Measurements from ENCODE around the gene FRAT1.

FRAT1 gene

DNA sequence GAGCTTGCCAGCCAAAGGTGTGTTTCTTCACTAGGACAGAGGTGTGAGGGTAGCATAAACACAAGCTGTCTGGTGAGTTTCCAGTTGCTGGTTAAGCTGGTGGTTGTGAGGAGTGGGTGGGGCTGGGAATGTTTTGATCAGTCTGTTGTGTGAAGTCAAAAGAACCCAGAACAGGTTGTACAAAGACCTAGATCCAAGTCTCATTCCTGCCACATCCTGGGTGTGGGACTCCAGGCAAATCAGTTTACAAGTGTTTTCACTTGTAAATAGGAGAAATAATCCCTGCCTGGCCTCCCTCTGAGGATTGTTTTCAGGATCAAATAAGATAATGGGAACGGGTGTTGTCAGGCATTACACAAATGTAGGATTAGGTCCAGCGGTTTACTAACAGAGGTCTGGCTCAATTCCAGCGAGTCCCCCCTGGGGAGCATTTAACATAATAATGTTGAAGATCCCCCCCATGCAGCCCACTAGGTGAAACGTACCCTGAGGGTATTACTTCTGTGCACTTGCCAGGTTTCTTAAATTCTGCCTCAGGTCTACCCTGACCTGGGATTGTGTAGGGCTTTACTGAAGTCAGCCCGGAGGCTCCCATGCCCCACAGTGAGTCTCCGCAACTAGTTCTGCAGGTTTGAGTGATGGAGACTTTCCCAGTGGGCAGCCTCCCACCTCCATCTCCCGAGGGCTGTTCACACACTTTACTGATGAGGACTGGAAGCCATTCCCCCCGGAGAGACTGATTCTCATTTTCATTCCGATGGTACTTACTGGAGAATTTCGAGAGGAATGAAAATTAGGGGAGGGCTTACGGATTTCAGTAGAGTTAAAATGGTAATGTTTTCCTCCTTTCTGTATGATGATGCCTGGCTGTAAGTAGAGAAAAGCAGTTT lies 18.1 kb downstream of the FRAT1 start:
- Histone ChIP-seq H3K4me3 (ENCODE audit: low read depth, low read length) (peak overlapping the region; percentile 6; the same call in 1 of the 2 replicates), H3K36me3 (ENCODE audit: control insufficient read depth in 2 of 2, insufficient read depth in 1 of 2, low read length in 2 of 2) (no peaks in the 10 kb centered on the region), H3K9me3 (ENCODE audit: control insufficient read depth, insufficient read depth, low read depth, low read length) (no peaks in the 10 kb centered on the region), H3K4me1 (ENCODE audit: control insufficient read depth, insufficient read depth, low read length) (peaks cover 16% of the 10 kb centered on the region), H3K27ac (ENCODE audit: extremely low read depth, low read depth, low read length) (no peak overlapping the region)
- POLR2A ChIA-PET, result interaction anchor here (1.1 kb wide), 1 partner anchor 64 kb away, joined by 3 read pairs; the partner anchor contains the start of gene RRP12
- CTCF ChIA-PET, result no interaction called here
- TF ChIP-seq YY2 (tag by site-specific recombination; IDR thresholded peaks at IDR 0.05) (no peak), ZNF544 (tag by site-specific recombination; IDR thresholded peaks at IDR 0.05) (no peak), SP2 (tag by site-specific recombination; IDR thresholded peaks at IDR 0.05) (no peak), ZNF335 (tag by site-specific recombination; conservative IDR thresholded peaks at IDR 0.05) (peak; percentile 82), ZNF311 (tag by site-specific recombination; IDR thresholded peaks at IDR 0.05; ENCODE audit: borderline replicate concordance) (no peak), ZNF785 (tag by site-specific recombination; IDR thresholded peaks at IDR 0.05) (no peak), ZNF777 (tag by site-specific recombination; IDR thresholded peaks at IDR 0.05; ENCODE audit: borderline replicate concordance) (no peak), ZFP41 (tag by site-specific recombination; IDR thresholded peaks at IDR 0.05; ENCODE audit: borderline replicate concordance) (no peak), KLF1 (tag by site-specific recombination; IDR thresholded peaks at IDR 0.05) (0 out of 2 replicates have a peak, but pooled peaks have one; percentile 17), ZNF214 (tag by site-specific recombination; IDR thresholded peaks at IDR 0.05; ENCODE audit: borderline replicate concordance) (no peak), ZXDB (tag by site-specific recombination; IDR thresholded peaks at IDR 0.05) (no peak), ZNF571 (tag by site-specific recombination; IDR thresholded peaks at IDR 0.05) (no peak), IKZF3 (tag by site-specific recombination; IDR thresholded peaks at IDR 0.05) (peak; percentile 45), ZNF394 (tag by site-specific recombination; IDR thresholded peaks at IDR 0.05; ENCODE audit: borderline replicate concordance) (no peak), ZNF292 (tag by site-specific recombination; IDR thresholded peaks at IDR 0.05; ENCODE audit: borderline replicate concordance, low read depth) (no peak), ZNF16 (tag by site-specific recombination; IDR thresholded peaks at IDR 0.05; ENCODE audit: low read depth) (no peak), ZNF169 (tag by site-specific recombination; IDR thresholded peaks at IDR 0.05) (no peak), ZBTB10 (tag by site-specific recombination; IDR thresholded peaks at IDR 0.05) (no peak), ZFHX2 (tag by site-specific recombination; conservative IDR thresholded peaks at IDR 0.05) (peak; percentile 66), ZNF10 (tag by site-specific recombination; IDR thresholded peaks at IDR 0.05) (no peak), ZNF701 (tag by site-specific recombination; IDR thresholded peaks at IDR 0.05) (0 out of 2 replicates have a peak, but pooled peaks have one; percentile 79), KLF16 (tag by site-specific recombination; IDR thresholded peaks at IDR 0.05) (no peak), GLIS1 (tag by site-specific recombination; IDR thresholded peaks at IDR 0.05) (peak; percentile 98), ZNF23 (tag by site-specific recombination; IDR thresholded peaks at IDR 0.05; ENCODE audit: borderline replicate concordance) (no peak), EGR2 (tag by site-specific recombination; IDR thresholded peaks at IDR 0.05; ENCODE audit: low read depth) (peak; percentile 65), ZNF132 (tag by site-specific recombination; IDR thresholded peaks at IDR 0.05; ENCODE audit: borderline replicate concordance) (no peak), KLF9 (tag by site-specific recombination; IDR thresholded peaks at IDR 0.05; ENCODE audit: low read depth) (peak; percentile 23; the same call in 1 of the 2 replicates), ZBTB21 (tag by site-specific recombination; IDR thresholded peaks at IDR 0.05) (no peak), ZNF426 (tag by site-specific recombination; IDR thresholded peaks at IDR 0.05) (no peak), ZNF830 (tag by site-specific recombination; IDR thresholded peaks at IDR 0.05; ENCODE audit: low read depth) (no peak), ZNF341 (tag by site-specific recombination; IDR thresholded peaks at IDR 0.05; ENCODE audit: low read depth) (peak; percentile 54)
- TF ChIP-seq, protein P1, sequence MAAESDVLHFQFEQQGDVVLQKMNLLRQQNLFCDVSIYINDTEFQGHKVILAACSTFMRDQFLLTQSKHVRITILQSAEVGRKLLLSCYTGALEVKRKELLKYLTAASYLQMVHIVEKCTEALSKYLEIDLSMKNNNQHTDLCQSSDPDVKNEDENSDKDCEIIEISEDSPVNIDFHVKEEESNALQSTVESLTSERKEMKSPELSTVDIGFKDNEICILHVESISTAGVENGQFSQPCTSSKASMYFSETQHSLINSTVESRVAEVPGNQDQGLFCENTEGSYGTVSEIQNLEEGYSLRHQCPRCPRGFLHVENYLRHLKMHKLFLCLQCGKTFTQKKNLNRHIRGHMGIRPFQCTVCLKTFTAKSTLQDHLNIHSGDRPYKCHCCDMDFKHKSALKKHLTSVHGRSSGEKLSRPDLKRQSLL (tag by site-specific recombination; IDR thresholded peaks at IDR 0.05), result peak; percentile 83
- TF ChIP-seq, protein P2, sequence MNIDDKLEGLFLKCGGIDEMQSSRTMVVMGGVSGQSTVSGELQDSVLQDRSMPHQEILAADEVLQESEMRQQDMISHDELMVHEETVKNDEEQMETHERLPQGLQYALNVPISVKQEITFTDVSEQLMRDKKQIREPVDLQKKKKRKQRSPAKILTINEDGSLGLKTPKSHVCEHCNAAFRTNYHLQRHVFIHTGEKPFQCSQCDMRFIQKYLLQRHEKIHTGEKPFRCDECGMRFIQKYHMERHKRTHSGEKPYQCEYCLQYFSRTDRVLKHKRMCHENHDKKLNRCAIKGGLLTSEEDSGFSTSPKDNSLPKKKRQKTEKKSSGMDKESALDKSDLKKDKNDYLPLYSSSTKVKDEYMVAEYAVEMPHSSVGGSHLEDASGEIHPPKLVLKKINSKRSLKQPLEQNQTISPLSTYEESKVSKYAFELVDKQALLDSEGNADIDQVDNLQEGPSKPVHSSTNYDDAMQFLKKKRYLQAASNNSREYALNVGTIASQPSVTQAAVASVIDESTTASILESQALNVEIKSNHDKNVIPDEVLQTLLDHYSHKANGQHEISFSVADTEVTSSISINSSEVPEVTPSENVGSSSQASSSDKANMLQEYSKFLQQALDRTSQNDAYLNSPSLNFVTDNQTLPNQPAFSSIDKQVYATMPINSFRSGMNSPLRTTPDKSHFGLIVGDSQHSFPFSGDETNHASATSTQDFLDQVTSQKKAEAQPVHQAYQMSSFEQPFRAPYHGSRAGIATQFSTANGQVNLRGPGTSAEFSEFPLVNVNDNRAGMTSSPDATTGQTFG (tag by site-specific recombination; IDR thresholded peaks at IDR 0.05; ENCODE audit: borderline replicate concordance), result no peak
